ENCODE measurements around the gene DIS3L2. TPM values are rescaled to one million over a fixed set of nuclear protein-coding genes. Genes with fewer than 3 reads are reported as not detected.
"Not testable (repeated sequence)": the region's sequence is repeated elsewhere in the genome, so short reads cannot be mapped to it uniquely, and the experiment has no call there.

The DIS3L2 gene
- total RNA-seq, 1 donor = 39.0 TPM

DNA sequence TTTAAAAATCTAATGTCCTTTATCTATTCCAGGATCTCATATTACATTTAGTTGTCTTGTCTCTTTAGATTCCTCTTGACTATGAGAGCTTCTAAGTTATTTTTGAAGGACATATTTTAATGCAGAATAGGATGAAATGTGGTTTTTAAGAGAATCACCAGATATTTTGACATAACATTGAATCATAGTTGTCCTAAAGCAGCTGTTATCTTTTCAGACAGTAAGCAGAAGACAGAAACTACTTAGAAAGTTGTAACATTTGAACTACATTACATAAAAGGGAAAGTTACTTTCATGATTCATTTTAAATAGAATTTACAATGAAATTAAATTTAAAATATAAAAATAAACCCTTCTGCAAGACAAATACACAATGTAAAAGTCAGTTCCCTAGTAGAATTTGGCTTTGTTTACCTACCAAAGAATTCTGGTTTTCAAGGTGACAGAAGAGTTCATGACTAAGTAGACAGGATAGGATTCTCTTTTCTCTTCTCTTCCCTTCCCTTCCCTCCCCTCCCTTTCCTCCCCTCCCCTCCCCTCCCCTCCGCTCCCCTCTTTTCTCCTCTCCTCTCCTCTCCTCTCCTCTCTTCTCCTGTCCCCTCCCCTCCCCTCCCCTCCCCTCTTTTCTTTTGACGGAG is 186.0 kb downstream of the DIS3L2 start:
- no peak for DNase-seq (ENCODE audit: low read depth in 2 of 3, low spot score in 2 of 3)

DNA sequence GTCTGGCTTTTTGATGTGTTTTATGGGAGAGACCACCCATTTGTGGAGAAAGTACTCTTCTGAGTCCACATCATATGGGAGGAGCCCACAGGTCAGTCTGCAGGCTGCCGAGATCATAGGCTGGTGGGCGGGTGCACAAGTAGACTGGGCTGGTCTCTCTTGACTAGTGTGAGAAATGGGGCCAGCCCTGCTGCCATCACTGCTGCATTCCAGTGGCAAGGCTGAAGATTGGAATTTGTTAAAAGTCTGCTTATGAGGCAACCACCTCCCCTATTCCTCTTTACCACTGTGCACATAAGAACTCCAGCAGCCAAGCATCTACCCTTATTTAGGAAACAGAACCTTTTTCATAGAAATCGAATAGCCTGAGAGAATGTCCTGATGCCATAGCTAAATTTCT is 200.7 kb downstream of the DIS3L2 start:
- DNase-seq (ENCODE audit: low read depth in 2 of 3, low spot score in 2 of 3) = no peak

DNA sequence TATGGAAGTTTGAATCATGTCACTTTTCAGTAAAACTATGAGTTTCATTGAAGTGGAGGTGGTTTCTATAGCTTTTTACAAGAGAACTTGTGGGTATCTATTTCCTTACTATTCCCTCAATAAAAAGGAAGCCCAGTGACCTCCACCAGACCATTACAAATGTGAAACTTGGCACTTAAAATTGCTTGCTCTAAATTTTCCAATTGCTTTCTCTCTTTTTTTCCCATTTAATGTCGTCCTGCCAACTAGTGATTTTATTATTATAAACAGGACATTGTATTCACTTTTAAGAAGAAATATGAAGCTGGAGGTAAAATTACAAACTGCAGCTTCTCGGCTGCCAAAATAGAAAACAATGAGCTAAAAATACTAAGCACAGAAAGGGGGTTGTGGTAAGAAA is 208.9 kb downstream of the DIS3L2 start:
- no peak for DNase-seq (ENCODE audit: low read depth in 2 of 3, low spot score in 2 of 3)

DNA sequence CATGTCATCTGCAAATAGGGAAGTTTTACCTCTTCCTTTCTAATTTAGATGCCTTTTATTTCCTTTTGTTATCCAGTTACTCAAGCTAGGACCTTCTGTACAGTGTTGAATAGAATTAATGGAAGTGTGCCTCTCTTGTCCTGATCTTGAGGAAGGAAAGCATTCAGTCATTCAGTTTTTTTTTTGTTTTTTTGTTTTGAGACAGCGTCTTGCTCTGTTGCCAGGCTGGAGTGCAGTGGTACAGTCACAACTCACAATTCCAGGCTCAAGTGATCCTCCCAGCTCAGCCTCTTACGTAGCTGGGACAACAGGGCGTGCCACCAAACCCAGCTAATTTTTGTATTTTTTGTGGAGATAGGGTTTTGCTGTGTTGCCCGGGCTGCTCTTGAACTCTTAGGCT is 213.1 kb downstream of the DIS3L2 start:
- DNase-seq (ENCODE audit: low read depth in 2 of 3, low spot score in 2 of 3) = no peak

DNA sequence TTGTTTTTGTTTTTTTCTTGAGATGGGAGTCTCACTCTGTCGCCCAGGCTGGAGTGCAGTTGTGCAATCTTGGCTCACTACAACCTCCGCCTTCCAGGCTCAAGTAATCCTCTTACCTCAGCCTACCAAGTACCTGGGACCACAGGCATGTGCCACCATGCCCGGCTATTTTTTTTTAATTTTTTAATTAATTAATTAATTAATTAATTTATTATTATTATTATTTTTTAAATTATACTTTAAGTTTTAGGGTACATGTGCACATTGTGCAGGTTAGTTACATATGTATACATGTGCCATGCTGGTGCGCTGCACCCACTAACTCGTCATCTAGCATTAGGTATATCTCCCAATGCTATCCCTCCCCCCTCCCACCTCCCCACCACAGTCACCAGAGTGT is 215.1 kb downstream of the DIS3L2 start:
- DNase-seq (ENCODE audit: low read depth in 2 of 3, low spot score in 2 of 3) = not testable (repeated sequence)

DNA sequence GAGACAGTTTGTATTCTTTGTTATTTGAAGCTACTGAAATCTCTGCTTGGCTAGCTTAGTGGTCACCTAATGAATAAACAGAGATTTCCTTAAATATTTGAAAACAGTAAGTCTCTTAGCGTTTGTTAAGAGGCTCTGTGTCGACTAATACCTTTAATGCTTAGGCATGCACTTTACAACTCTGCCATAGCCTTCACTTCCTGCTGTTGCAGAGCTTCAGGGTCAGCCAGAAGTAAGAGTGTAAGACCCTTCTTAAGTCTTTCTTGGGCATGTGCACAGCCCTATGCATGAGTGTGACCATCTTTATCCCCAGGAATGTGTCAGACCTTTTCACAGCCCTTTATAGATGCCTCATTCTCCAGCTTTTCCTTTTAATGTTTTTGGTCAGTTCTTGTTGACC is 221.8 kb downstream of the DIS3L2 start:
- no peak for DNase-seq (ENCODE audit: low read depth in 2 of 3, low spot score in 2 of 3)

DNA sequence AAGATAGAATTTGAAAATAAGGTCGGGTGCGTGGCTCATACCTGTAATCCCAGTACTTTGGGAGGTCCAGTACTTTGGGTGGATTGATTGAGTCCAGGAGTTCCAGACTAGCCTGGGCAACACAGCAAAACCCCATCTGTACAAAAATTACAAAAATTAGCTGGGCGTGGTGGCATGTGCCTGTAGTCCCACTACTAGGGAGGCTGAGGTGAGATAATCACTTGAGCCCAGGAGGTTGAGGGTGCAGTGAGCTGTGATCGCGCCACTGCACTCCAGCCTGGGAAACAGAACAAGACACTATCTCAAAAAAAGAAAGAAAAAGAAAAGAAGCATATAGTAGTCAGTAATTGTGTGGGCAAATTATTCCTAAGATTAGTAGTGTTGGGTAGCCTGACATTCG is 222.8 kb downstream of the DIS3L2 start:
- no peak for DNase-seq (ENCODE audit: low read depth in 2 of 3, low spot score in 2 of 3)

DNA sequence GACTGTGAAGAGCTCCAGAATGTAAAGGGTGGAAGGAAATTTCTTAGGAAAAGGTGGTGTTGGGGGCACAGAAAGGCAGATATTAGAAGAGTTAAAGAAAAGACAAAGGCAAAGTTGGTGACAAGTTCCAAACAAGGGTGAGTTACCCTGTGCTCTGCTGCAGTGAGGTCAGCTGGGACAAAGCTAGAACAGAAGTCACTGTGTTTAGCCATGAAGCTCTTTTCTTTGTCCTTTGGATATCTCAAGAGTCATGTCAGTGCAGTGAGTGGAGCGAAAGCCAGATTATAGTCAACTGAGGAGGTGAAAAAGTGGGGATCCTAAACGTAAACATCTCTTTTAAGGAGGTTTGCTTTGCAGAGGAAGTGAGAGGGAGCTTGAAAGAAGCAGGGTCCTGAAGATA is 229.3 kb downstream of the DIS3L2 start:
- no peak for DNase-seq (ENCODE audit: low read depth in 2 of 3, low spot score in 2 of 3)

DNA sequence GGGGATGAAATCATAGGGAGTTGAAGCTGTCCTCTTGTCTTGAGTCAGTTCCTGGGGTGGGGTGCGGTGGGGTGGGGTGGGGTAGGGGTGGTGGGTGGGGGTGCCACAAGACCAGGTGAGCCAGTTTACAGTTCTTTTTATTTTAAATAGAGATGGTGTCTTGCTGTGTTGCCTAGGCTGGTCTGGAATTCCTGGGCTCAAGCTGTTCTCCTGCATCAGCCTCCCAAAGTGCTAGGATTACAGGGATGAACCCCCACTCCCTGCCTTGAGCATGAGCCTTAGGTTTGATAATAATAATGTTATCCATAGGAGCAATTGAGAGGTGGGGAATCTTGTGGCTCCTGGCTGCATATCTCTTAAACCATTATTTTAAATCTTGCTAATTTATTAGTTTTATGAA is 234.0 kb downstream of the DIS3L2 start:
- DNase-seq (ENCODE audit: low read depth in 2 of 3, low spot score in 2 of 3) = no peak

DNA sequence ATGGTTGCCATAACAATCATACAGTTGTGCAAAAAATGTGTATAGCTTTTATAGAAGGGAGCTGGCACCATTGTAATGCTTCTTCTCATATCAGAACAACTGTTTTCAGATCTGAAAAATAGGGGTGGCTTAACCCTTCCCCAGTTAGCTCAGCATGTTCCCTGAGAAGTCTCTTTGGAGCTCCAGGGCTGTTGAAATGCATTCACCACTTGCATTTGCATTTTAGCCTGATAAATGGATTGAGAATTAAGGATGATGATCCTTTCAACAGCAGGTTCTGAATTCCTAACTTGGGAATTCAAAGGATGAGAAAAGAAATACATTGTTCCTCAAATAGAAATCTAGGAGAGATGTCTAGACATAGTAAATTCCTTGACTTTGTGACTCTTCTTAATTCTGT is 235.3 kb downstream of the DIS3L2 start:
- no peak for DNase-seq (ENCODE audit: low read depth in 2 of 3, low spot score in 2 of 3)

DNA sequence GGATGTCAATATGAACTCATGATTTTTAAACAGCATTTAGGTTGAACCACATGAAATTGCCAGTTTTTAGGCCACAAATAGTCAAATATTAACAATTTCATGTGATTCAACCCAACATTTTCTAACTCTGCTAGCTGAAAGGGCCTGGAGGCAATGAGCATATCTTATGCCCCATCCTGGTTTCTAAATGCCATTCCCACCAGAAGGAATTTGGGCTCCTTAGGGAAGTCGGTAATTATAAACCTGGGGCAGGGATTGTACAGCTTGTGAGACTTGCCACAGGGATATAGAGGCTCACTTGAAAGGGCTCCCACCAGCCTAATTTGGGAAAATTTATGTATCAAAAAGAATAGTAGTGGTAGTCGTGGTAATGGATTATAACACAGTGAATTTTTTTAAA is 238.7 kb downstream of the DIS3L2 start:
- no peak for DNase-seq (ENCODE audit: low read depth in 2 of 3, low spot score in 2 of 3)

DNA sequence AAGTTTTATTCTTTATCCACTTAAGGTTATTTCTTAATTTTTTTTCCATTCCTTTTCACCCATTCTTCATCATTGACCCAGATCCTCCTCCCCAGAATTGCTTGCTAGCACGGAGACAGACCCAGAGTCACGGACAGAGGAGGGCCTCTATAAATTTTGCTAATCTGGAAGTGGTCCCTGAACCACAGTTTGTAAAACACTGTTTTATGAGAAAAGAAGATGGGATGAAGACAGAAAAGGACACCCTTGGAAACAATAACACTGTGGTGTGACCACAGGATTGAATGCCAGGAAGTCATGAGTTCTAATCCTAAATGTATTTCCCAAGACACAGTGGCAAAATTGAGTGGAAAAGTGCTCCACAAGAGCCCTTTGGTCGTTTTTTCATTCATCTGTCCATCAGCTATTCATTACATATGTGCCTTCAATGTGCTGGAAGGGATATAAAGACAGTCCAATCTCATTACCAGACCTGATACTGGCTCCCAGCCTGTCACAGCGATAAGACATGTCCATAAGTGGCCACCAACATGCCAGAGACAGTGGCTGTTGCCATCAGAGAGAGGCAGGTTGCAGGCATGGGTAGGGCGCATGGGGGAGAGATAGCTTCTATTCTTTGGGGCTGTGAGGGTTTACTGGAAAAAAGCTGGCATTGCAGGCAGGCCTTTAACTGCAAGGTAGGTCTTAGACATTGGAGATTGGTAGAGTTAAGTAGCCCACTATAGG is 241.8 kb downstream of the DIS3L2 start:
- no peak for DNase-seq (ENCODE audit: low read depth in 2 of 3, low spot score in 2 of 3)

DNA sequence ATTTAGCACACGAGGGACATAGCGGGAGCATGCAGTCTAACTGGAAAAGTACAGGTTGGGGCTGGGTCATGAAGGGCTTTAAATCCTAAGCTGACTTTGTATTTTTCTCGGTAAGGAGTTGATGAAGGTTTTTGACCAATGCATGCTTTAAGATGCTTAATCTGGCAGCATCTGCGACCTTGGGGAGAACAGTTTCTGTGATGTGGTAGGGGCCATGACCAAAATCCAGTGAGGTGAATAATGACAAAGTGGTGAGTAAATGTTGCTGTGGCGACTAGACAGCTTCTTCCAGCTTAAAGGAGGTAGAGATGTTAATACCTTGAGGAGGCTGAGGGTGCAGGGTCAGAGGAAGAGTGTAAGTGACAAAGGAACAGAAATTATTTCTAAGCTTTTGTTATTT is 242.4 kb downstream of the DIS3L2 start:
- no peak for DNase-seq (ENCODE audit: low read depth in 2 of 3, low spot score in 2 of 3)

DNA sequence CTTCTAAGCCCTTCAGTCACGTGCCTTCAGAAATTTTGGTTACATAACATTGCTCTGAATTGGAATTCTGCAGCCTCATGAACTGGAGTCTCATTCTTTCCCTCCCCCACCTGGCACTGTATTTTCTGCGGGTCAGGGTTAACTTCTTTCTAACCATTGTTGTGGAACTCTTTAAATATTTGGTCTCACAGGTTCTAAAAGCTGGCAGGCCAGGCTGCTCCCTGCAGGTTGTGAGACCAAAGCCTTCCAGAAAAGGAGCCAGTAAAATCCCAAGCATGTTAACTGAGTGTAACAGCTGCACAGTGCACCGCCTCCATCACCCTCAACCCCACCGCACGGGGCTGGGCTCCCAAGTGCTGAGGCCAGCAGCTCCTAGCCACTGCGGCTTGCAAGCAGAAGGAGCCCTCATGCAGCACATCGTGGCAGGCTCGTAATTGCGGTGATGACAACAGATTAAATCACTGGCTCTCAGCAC is 243.0 kb downstream of the DIS3L2 start:
- DNase-seq (ENCODE audit: low read depth in 2 of 3, low spot score in 2 of 3) = no peak

DNA sequence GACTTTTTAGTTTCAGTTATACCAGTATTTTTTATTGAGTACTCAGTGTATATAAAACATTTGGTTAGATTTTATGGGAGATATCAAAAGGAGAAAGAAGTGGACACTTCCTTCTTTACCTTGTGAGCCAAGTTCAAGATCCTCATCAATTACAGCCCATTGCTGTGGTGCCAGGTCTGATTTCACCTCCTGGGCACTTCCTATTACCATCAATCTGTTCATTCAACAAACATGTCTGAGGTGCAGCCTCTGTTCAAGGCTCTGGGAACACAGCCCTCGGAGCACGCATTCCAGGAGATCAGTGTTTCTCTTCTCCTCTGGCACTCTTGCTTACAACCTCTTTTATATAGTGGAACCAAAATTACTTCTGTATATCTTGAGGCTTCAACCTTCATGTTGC is 245.7 kb downstream of the DIS3L2 start:
- no peak for DNase-seq (ENCODE audit: low read depth in 2 of 3, low spot score in 2 of 3)

DNA sequence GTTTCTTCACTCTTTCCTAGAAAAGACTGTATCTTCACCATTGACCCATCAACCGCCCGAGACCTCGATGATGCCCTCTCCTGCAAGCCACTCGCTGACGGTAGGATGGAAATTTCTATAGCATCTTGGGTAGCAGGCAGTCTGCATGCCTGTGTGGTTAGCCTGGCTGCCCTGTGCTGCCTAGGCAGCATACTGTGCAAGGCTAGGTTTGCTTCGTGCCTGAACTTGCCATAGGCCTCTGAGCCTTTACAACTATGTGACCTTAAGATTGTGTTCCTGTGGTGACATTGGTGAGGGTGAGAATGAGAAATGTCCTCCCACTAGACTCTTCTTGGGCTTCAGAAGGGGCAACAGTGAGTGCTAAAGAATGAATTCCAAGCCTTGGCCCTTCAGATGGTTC is 248.8 kb downstream of the DIS3L2 start:
- no peak for DNase-seq (ENCODE audit: low read depth in 2 of 3, low spot score in 2 of 3)

DNA sequence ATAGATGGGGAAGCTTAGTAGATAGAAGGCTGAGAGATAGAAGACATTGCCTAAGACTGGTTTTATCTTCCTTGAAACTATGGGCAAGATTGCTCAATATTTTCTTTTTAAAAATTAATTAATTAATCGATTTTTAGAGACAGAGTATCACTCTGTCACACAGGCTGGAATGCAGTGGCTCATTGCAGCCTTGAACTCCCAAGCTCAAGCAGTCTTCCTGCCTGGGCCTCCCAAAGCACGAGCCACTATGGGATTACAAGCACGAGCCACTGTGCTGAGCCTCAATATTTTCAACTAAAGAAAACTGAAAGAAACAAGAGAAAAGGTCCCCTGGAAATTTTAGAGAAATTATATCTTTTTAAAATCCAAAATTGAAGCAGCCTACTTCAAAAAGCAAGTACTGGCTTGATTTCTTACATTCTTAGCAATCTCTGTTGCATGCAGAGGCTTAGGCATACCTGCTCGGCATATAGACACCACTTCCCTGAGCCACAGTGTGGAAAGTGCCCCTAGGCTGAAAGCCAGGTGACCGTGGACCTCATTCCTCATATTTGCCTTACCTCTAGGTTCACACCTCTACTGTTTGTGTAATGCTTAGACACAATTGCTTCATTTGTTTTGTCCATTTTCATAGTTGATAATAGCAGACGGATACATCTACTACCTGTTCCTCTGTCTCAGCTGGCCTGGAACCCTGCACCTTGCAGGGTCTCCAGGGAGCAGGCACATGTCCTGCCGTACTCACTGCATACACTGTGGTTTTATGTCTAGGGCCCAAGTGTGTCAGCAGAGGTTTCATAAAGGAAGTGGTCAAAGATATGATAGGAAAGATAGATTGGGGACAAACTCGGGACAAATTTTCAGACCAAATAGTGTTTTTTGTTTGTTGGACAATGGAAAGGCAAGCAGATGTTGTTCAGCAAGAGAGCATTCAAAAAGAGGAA is 250.5 kb downstream of the DIS3L2 start:
- no peak for DNase-seq (ENCODE audit: low read depth in 2 of 3, low spot score in 2 of 3)

DNA sequence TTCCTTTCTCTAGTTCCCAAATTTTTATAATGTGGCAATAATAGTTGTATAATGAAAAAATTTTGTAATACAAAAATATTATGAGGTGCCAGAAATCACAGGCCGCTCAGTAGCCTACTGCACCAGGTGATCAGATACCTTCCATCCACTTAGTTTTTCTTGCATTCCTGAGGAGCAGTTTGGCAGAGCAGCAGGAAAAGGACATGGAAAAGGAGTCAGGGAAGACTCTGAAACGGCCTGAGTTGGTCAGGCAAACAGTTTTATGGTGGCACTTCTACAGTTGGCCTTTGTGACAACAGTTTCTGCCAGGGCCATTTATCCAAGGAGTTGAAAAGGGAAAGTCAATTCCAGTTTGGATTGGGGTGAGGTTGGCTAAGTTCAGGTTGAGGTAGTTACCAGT is 251.7 kb downstream of the DIS3L2 start:
- DNase-seq (ENCODE audit: low read depth in 2 of 3, low spot score in 2 of 3) = no peak

DNA sequence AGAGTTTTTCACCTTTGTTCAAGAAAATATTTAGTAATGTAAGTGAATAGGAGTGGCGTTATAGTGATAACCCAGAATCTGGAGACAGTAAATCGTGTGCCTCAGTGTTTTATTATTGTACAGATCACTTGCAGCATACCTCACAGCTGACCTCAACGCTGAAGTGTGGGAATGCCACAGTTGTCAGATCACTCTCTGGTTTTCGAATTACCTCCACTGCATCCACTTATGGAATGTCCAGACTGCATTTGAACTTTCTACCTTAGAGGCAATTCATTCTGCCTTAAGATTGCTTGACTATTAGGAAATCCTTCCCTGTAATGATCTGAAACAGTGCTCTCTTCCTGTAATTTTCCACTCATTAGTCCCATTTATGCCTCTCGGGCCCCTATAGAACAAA is 252.5 kb downstream of the DIS3L2 start:
- no peak for DNase-seq (ENCODE audit: low read depth in 2 of 3, low spot score in 2 of 3)

DNA sequence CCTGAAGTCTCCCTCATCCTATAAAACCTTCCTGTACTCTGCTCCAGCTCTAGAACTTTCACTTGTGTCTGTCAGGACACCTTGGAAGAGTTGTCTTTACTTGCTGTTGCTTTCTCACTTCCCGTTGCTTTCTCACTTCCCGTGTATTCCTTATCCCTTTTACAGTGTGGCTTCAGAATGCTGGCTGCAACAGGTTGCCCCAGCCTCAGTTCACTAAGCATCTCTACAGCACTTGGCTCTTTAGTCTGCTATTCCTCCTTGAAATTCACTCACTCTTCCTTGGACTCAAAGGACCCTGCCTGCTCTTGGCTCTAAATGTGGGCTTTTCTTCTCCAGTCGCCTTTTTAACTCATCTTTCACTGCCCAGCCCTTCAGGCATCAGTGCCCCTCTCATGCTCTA is 254.5 kb downstream of the DIS3L2 start:
- no peak for DNase-seq (ENCODE audit: low read depth in 2 of 3, low spot score in 2 of 3)

DNA sequence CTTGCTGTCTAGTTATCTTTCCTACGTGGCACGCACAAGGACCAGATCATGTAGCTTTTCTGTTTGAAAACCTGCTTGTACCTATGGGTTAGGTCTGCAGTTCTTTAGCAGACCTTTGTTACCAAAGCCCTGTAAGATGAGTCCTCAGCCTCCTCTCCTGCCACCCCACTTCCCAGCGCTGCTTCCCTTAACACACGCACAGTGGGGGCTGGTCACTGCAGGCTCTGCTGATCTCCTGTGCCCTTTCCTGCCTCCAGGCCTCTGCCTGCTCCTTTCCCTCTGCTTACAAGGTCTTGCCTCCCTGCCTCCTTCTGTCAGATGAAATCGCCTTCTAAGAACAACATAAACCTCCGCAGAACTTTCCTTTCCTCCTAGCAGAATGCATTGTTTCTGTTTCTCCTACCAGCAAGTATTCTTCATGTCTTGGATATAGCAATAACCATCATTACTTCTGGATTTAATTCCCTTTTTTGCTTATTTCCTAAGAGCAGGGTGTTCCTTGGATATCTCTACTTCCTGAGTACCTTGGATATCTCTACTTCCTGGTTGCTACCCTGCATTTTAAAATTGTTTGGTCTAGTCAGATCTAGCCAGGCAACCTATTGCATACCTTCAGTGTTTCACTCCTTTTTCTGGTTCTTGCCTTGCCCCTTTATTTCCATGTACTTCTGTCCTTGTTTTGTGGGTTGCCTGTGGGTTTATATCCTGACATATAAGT is 257.4 kb downstream of the DIS3L2 start:
- DNase-seq (ENCODE audit: low read depth in 2 of 3, low spot score in 2 of 3) = no peak
